ENCODE measurements around the gene CTNNA2.

DNA sequence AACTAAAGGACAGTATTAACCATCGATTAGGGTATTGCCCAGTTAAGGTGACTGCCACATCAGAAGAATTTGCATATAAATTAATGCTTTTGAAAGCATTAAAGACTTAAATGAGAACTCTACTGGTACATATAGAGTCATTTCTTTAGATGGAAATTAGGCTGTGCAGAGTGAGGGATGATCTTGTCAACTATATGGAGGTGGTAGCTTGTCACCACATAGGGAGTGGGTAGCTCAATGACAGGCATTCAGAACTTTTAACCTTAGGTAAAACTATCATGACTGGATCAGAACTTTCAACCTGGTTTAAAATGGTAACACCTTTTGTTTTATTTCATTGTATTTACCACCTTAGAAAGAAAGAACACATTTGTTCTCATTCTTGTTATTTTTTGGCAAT, 1176.3 kb downstream of the CTNNA2 start:
- TF ChIP-seq POLR2AphosphoS5 (IDR thresholded peaks at IDR 0.05; ENCODE audit: low read depth, low read length) (no peak), SIN3A (IDR thresholded peaks at IDR 0.05; ENCODE audit: borderline replicate concordance, insufficient read depth, low read length) (no peak), TAF1 (IDR thresholded peaks at IDR 0.05; ENCODE audit: borderline replicate concordance, insufficient read depth, low read length) (no peak)
- TF ChIP-seq, protein P1, sequence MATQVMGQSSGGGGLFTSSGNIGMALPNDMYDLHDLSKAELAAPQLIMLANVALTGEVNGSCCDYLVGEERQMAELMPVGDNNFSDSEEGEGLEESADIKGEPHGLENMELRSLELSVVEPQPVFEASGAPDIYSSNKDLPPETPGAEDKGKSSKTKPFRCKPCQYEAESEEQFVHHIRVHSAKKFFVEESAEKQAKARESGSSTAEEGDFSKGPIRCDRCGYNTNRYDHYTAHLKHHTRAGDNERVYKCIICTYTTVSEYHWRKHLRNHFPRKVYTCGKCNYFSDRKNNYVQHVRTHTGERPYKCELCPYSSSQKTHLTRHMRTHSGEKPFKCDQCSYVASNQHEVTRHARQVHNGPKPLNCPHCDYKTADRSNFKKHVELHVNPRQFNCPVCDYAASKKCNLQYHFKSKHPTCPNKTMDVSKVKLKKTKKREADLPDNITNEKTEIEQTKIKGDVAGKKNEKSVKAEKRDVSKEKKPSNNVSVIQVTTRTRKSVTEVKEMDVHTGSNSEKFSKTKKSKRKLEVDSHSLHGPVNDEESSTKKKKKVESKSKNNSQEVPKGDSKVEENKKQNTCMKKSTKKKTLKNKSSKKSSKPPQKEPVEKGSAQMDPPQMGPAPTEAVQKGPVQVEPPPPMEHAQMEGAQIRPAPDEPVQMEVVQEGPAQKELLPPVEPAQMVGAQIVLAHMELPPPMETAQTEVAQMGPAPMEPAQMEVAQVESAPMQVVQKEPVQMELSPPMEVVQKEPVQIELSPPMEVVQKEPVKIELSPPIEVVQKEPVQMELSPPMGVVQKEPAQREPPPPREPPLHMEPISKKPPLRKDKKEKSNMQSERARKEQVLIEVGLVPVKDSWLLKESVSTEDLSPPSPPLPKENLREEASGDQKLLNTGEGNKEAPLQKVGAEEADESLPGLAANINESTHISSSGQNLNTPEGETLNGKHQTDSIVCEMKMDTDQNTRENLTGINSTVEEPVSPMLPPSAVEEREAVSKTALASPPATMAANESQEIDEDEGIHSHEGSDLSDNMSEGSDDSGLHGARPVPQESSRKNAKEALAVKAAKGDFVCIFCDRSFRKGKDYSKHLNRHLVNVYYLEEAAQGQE (IDR thresholded peaks at IDR 0.05; ENCODE audit: insufficient read depth in 1 of 2, low read depth in 2 of 2, low read length in 2 of 2) = no peak
